Panc1 (cell line): ENCODE data around the gene TPI1. TPM values are rescaled to one million over a fixed set of nuclear protein-coding genes. Genes with fewer than 3 reads are reported as not detected.

Source experiments
- ATAC-seq: fragments of 200-7000 bp; cut with Tn5 transposase; 2 replicates; pipeline ENCODE4 v1.9.1; 2020; ENCODE audit warnings: mild to moderate bottlenecking, moderate library complexity
- BruUV-seq: library from RNA; stranded (reverse); fragments of 400-500 nt; replicated peaks from 2 replicates; lab custom pipeline; 2021; lab: Mats Ljungman, UMichigan
- CTCF ChIA-PET: fragments of 300-600 bp; sonication (Branson Sonifier 250); formaldehyde crosslinking; loops from one replicate; lab custom pipeline; 2022; ENCODE audit warnings: antibody characterized with exemption; lab: Charles Lee
- POLR2A ChIA-PET: fragments of 300-600 bp; sonication (Branson Sonifier 250); formaldehyde crosslinking; loops from one replicate; lab custom pipeline; 2022; ENCODE audit warnings: antibody characterized with exemption; lab: Charles Lee
- DNase-seq: peaks from one replicate; pipeline ENCODE4 v3.0.0-alpha.2; 2010; ENCODE audit warnings: low read depth, low spot score
- H3K27ac ChIP-seq: 2 replicates; pipeline ENCODE4 v1.5.1; 2011; ENCODE audit warnings: mild to moderate bottlenecking, low read length, inconsistent platforms
- H3K27me3 ChIP-seq: fragments of 200-500 bp; sonication (Bioruptor generic); 2 replicates; pipeline ENCODE4 v1.6.0; 2014; ENCODE audit warnings: low read length, inconsistent platforms; ENCODE audit not compliant: control insufficient read depth, insufficient read depth
- H3K36me3 ChIP-seq: fragments of 200-500 bp; sonication (Bioruptor generic); 2 replicates; pipeline ENCODE4 v1.5.1; 2014; ENCODE audit warnings: inconsistent platforms, mild to moderate bottlenecking, low read length, moderate library complexity; ENCODE audit not compliant: control insufficient read depth, insufficient read depth
- H3K4me1 ChIP-seq: 2 replicates; pipeline ENCODE4 v1.5.1; 2011; ENCODE audit warnings: inconsistent platforms, mild to moderate bottlenecking, low read length, moderate library complexity; ENCODE audit not compliant: control insufficient read depth, insufficient read depth
- H3K4me3 ChIP-seq, 2 experiments: 2 replicates each; pipeline ENCODE4 v1.5.1; 2011 to 2012; ENCODE audit warnings: low read depth in 2 of 2, low read length in 2 of 2, mild to moderate bottlenecking in 2 of 2, inconsistent platforms in 1 of 2, moderate library complexity in 1 of 2
- H3K9me3 ChIP-seq: fragments of 200-500 bp; sonication (Bioruptor generic); 2 replicates; pipeline ENCODE4 v1.5.1; 2014; ENCODE audit warnings: low read depth, mild to moderate bottlenecking, inconsistent platforms, low read length, moderate library complexity; ENCODE audit not compliant: control insufficient read depth, insufficient read depth
- POLR2AphosphoS5 ChIP-seq: IDR thresholded peaks from 2 replicates; pipeline ENCODE4 v1.6.1; 2012; ENCODE audit warnings: mild to moderate bottlenecking, low read depth, low read length, moderate library complexity
- SIN3A ChIP-seq: IDR thresholded peaks from 2 replicates; pipeline ENCODE4 v1.6.1; 2012; ENCODE audit warnings: low read depth, mild to moderate bottlenecking, low read length, moderate library complexity, borderline replicate concordance; ENCODE audit not compliant: insufficient read depth
- TCF7L2 ChIP-seq: IDR thresholded peaks from 2 replicates; pipeline ENCODE4 v1.6.1; 2011; ENCODE audit warnings: mild to moderate bottlenecking, low read depth, low read length, inconsistent platforms
- in situ Hi-C: cut with HindIII; loops from 2 replicates; pipeline ENCODE4 v1.10.0; 2016; ENCODE audit warnings: low sequenced_read_pairs, low pct_unique_long_range_greater_than_20kb
- intact Hi-C: fragments of 100-400 bp; cut with micrococcal nuclease; formaldehyde crosslinking; loops from one replicate; pipeline ENCODE4 v1.10.0; 2022; ENCODE audit not compliant: unreplicated experiment
- total RNA-seq: library from RNA; stranded (reverse); gene quantifications from one replicate; pipeline ENCODE4 v1.2.1, GENCODE V29; 2021; ENCODE audit not compliant: unreplicated experiment
- TF ChIP-seq, protein P1 (sequence below): fragments of 450-650 bp; IDR thresholded peaks from 2 replicates; pipeline ENCODE4 v1.5.1; 2017; ENCODE audit warnings: mild to moderate bottlenecking
- TF ChIP-seq, protein P2 (sequence below), 2 experiments: IDR thresholded peaks; 2 replicates each; pipeline ENCODE4 v1.6.1; 2011 to 2012; ENCODE audit warnings: low read depth in 2 of 2, control low read depth in 1 of 2, low read length in 1 of 2, mild to moderate bottlenecking in 1 of 2, moderate library complexity in 1 of 2; ENCODE audit not compliant: insufficient read depth in 1 of 2

The TPI1 gene
- total RNA-seq, 1 experiment from 2014 or later, result 693 TPM

DNA sequence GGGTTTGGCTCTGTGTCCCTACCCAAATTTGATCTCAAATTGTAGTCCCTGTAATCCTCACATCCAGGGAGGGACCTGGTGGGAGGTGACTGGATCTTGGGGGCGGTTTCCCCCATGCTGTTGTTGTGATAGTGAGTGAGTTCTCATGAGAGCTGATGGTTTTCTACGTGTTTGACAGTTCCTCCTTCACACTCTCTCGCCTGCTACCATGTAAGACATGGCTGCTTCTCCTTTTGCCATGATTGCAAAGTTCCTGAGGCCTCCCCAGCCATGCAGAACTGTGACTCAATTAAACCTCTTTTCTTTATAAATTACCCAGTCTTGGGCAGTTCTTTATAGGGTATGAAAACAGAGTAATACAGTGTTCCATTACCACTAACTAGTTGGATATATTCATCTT lies 27.0 kb downstream of the TPI1 start:
- POLR2A ChIA-PET, result interaction anchor here (0.7 kb wide), 1 partner anchor 23 kb away, joined by 8 read pairs; no protein-coding TSS in a partner anchor
- no peak for TF ChIP-seq TCF7L2
- no peak for TF ChIP-seq POLR2AphosphoS5
- no peaks in the 10 kb centered on the region for H3K36me3 ChIP-seq
- 0 out of 2 replicates have a peak, but pooled peaks cover 4% of the 10 kb centered on the region for H3K4me1 ChIP-seq
- intact Hi-C loops (no loop called here), in situ Hi-C loops (no loop called here)
- no peak for ATAC-seq
- H3K27ac ChIP-seq, result no peak overlapping the region
- H3K4me3 ChIP-seq, result no peak overlapping the region
- no peaks in the 10 kb centered on the region for H3K27me3 ChIP-seq
- no peak for DNase-seq
- BruUV-seq, result no TSS peak
- no peaks in the 10 kb centered on the region for H3K9me3 ChIP-seq
- CTCF ChIA-PET, result interaction anchor here (1.0 kb wide), 1 partner anchor 247 kb away, joined by 8 read pairs; no protein-coding TSS in a partner anchor

DNA sequence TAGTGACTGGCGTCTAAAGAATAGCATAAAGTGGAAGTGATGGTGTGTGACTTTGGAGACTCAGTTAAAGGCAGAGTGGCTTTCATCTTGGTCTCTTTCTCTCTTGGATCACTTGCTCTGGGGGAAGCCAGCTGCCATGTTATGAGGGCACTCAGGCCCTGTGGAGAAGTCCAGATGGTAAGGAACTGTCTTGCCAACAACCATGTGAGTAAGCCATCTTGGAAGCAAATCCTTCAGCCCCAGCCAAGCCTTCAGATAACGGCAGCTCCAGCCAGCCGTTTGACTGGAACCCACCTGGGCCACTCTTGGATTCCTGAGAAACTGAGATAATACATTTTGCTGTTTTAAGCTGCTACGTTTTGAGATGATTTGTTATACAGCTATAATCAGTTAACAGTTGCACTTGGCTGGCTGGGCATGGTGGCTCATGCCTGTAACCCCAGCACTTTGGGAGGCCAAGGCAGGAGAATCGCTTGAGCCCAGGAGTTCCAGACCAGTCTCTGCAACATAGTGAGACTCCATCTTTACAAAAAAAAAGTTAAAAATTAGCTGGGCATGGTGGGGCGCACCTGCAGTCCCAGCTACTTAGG lies 29.6 kb downstream of the TPI1 start:
- Histone ChIP-seq H3K4me3 (no peak overlapping the region), H3K36me3 (no peaks in the 10 kb centered on the region), H3K27ac (no peak overlapping the region), H3K9me3 (no peaks in the 10 kb centered on the region), H3K4me1 (no peaks in the 10 kb centered on the region; the same call in 1 of the 2 replicates), H3K27me3 (no peaks in the 10 kb centered on the region)
- intact Hi-C loops (no loop called here), in situ Hi-C loops (no loop called here)
- ChIA-PET POLR2A (no interaction called here), CTCF (no interaction called here)
- TF ChIP-seq POLR2AphosphoS5, result no peak
- TF ChIP-seq, protein P1, sequence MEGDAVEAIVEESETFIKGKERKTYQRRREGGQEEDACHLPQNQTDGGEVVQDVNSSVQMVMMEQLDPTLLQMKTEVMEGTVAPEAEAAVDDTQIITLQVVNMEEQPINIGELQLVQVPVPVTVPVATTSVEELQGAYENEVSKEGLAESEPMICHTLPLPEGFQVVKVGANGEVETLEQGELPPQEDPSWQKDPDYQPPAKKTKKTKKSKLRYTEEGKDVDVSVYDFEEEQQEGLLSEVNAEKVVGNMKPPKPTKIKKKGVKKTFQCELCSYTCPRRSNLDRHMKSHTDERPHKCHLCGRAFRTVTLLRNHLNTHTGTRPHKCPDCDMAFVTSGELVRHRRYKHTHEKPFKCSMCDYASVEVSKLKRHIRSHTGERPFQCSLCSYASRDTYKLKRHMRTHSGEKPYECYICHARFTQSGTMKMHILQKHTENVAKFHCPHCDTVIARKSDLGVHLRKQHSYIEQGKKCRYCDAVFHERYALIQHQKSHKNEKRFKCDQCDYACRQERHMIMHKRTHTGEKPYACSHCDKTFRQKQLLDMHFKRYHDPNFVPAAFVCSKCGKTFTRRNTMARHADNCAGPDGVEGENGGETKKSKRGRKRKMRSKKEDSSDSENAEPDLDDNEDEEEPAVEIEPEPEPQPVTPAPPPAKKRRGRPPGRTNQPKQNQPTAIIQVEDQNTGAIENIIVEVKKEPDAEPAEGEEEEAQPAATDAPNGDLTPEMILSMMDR, result no peak
- no peak for TF ChIP-seq TCF7L2
- no peak for TF ChIP-seq SIN3A
- TF ChIP-seq, protein P2, sequence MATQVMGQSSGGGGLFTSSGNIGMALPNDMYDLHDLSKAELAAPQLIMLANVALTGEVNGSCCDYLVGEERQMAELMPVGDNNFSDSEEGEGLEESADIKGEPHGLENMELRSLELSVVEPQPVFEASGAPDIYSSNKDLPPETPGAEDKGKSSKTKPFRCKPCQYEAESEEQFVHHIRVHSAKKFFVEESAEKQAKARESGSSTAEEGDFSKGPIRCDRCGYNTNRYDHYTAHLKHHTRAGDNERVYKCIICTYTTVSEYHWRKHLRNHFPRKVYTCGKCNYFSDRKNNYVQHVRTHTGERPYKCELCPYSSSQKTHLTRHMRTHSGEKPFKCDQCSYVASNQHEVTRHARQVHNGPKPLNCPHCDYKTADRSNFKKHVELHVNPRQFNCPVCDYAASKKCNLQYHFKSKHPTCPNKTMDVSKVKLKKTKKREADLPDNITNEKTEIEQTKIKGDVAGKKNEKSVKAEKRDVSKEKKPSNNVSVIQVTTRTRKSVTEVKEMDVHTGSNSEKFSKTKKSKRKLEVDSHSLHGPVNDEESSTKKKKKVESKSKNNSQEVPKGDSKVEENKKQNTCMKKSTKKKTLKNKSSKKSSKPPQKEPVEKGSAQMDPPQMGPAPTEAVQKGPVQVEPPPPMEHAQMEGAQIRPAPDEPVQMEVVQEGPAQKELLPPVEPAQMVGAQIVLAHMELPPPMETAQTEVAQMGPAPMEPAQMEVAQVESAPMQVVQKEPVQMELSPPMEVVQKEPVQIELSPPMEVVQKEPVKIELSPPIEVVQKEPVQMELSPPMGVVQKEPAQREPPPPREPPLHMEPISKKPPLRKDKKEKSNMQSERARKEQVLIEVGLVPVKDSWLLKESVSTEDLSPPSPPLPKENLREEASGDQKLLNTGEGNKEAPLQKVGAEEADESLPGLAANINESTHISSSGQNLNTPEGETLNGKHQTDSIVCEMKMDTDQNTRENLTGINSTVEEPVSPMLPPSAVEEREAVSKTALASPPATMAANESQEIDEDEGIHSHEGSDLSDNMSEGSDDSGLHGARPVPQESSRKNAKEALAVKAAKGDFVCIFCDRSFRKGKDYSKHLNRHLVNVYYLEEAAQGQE (IDR thresholded peaks at IDR 0.05; ENCODE audit: insufficient read depth in 1 of 2, low read depth in 2 of 2, low read length in 1 of 2), result no peak
- ATAC-seq (no peak), DNase-seq (no peak)
- BruUV-seq, result no TSS peak

- DNase-seq (no peak), ATAC-seq (no peak)
- Histone ChIP-seq H3K9me3 (no peaks in the 10 kb centered on the region), H3K27ac (no peak overlapping the region), H3K4me1 (no peaks in the 10 kb centered on the region; the same call in 1 of the 2 replicates), H3K36me3 (no peaks in the 10 kb centered on the region), H3K27me3 (no peaks in the 10 kb centered on the region), H3K4me3 (no peak overlapping the region)
- TF ChIP-seq SIN3A (no peak), POLR2AphosphoS5 (no peak), TCF7L2 (no peak)
- TF ChIP-seq, protein P1, result no peak
- TF ChIP-seq, protein P2 (IDR thresholded peaks at IDR 0.05; ENCODE audit: insufficient read depth in 1 of 2, low read depth in 2 of 2, low read length in 1 of 2), result no peak
- in situ Hi-C loops (no loop called here), intact Hi-C loops (no loop called here)
- no TSS peak for BruUV-seq
- ChIA-PET POLR2A (interaction anchor here (0.5 kb wide), 1 partner anchor 14 kb away, joined by 3 read pairs; no protein-coding TSS in a partner anchor), CTCF (no interaction called here)
These were observed 32.1 kb downstream of the TPI1 start for GRCh38 chr12:6899427-6899826.
